Right hindlimb (tissue), 1 donor: ENCODE data around the gene TOR3A.
"Not testable (repeated sequence)": the region's sequence is repeated elsewhere in the genome, so short reads cannot be mapped to it uniquely, and the experiment has no call there.

Experiments
- DNase-seq: peaks from one replicate; pipeline ENCODE4 v3.0.0-alpha.2; 2018

The TOR3A gene

GRCh38 chr1:179081687-179082332 is at the start of gene TOR3A:
Gene TOR3A, plus strand, starts transcription at chr1:179082070. Its CDS starts 59 bp downstream, at chr1:179082129.
- DNase-seq, result peak; percentile 97

- DNase-seq, result no peak
Measured at GRCh38 chr1:179034720-179035119, 47.1 kb upstream of the TOR3A start.

GRCh38 chr1:179036844-179037465 is 44.9 kb upstream of the TOR3A start:
- DNase-seq, result no peak

GRCh38 chr1:179038528-179039281 is 43.2 kb upstream of the TOR3A start:
- DNase-seq, result no peak

GRCh38 chr1:179039502-179040174 is 42.2 kb upstream of the TOR3A start:
- not testable (repeated sequence) for DNase-seq

- not testable (repeated sequence) for DNase-seq
Measured at GRCh38 chr1:179040175-179040551, 41.7 kb upstream of the TOR3A start.

- DNase-seq, result no peak
Measured at GRCh38 chr1:179042087-179042486, 39.8 kb upstream of the TOR3A start.

- no peak for DNase-seq
Measured at GRCh38 chr1:179042700-179043099, 39.2 kb upstream of the TOR3A start.

- peak; percentile 28 for DNase-seq
Measured at GRCh38 chr1:179043266-179043665, 38.6 kb upstream of the TOR3A start.

- DNase-seq, result no peak
Measured at GRCh38 chr1:179043907-179044306, 38.0 kb upstream of the TOR3A start.

- DNase-seq, result no peak
Measured at GRCh38 chr1:179046808-179047635, 34.8 kb upstream of the TOR3A start.

GRCh38 chr1:179047636-179047997 is 34.3 kb upstream of the TOR3A start:
- DNase-seq, result no peak

- no peak for DNase-seq
Measured at GRCh38 chr1:179048339-179049124, 33.3 kb upstream of the TOR3A start.

GRCh38 chr1:179052776-179053175 is 29.1 kb upstream of the TOR3A start:
- no peak for DNase-seq

- no peak for DNase-seq
Measured at GRCh38 chr1:179053486-179053885, 28.4 kb upstream of the TOR3A start.

- DNase-seq, result no peak
Measured at GRCh38 chr1:179055937-179056336, 25.9 kb upstream of the TOR3A start.

GRCh38 chr1:179058487-179059483 is 23.1 kb upstream of the TOR3A start:
- DNase-seq, result no peak

- no peak for DNase-seq
Measured at GRCh38 chr1:179061360-179062282, 20.2 kb upstream of the TOR3A start.

- DNase-seq, result no peak
Measured at GRCh38 chr1:179066471-179066870, 15.4 kb upstream of the TOR3A start.
